Astrocyte of the cerebellum (primary cell): ENCODE data around the gene EZH1.
"Not testable (repeated sequence)": the region's sequence is repeated elsewhere in the genome, so short reads cannot be mapped to it uniquely, and the experiment has no call there.

ENCODE experiments used
- DNase-seq: peaks from one replicate; pipeline ENCODE4 v3.0.0-alpha.2; 2011; ENCODE audit warnings: low read depth
- H3K4me3 ChIP-seq: 2 replicates; pipeline ENCODE4 v1.5.1; 2011; ENCODE audit warnings: mild to moderate bottlenecking, low read depth, low read length, moderate library complexity
- CTCF ChIP-seq: IDR thresholded peaks from 2 replicates; pipeline ENCODE4 v1.5.1; 2012; ENCODE audit warnings: low read length, low read depth, moderate library complexity, mild to moderate bottlenecking; ENCODE audit errors: missing control alignments
- in situ Hi-C: cut with HindIII; loops from 2 replicates; pipeline ENCODE4 v1.10.0; 2017; ENCODE audit warnings: low sequenced_read_pairs

Gene EZH1

GRCh38 chr17:42748908-42749798 is 4.3 kb upstream of the EZH1 start:
- no peak overlapping the region for H3K4me3 ChIP-seq
- TF ChIP-seq CTCF = no peak
- in situ Hi-C loops = no loop called here
- no peak for DNase-seq

GRCh38 chr17:42748202-42748907 is 3.5 kb upstream of the EZH1 start:
- DNase-seq = no peak
- H3K4me3 ChIP-seq = no peak overlapping the region
- no peak for TF ChIP-seq CTCF
- in situ Hi-C loops = no loop called here

- peak overlapping the region; percentile 85 for H3K4me3 ChIP-seq
- in situ Hi-C loops = no loop called here
- no peak for DNase-seq
- TF ChIP-seq CTCF = no peak
These were observed 496 bp downstream of the EZH1 start for GRCh38 chr17:42744283-42744805.

GRCh38 chr17:42743595-42744282 is 1.1 kb downstream of the EZH1 start:
- TF ChIP-seq CTCF = peak; percentile 45
- no peak for DNase-seq
- peak overlapping the region; percentile 85 for H3K4me3 ChIP-seq
- in situ Hi-C loops = no loop called here

GRCh38 chr17:42742916-42743315 is 1.9 kb downstream of the EZH1 start:
- DNase-seq, H3K4me3 ChIP-seq, in situ Hi-C loops: not testable (repeated sequence)

GRCh38 chr17:42740699-42741098 is 4.1 kb downstream of the EZH1 start:
- no peak for DNase-seq
- TF ChIP-seq CTCF = no peak
- no peak overlapping the region for H3K4me3 ChIP-seq
- in situ Hi-C loops = no loop called here
